Liver (tissue), 9 donors: Measurements from ENCODE around the gene POLH. TPM values are rescaled to one million over a fixed set of nuclear protein-coding genes. Genes with fewer than 3 reads are reported as not detected.

ENCODE experiments used
- DNase-seq: peaks from one replicate; pipeline ENCODE4 v3.0.0-alpha.2; 2017; ENCODE audit warnings: low spot score
- H3K27ac ChIP-seq, 2 donors: one replicate each; pipeline ENCODE4 v1.7.0; 2013; ENCODE audit warnings: inconsistent platforms in 2 of 2, low read length in 2 of 2, control low read depth in 1 of 2, low read depth in 1 of 2, mild to moderate bottlenecking in 1 of 2
- H3K27me3 ChIP-seq, 4 donors: one replicate each; pipeline versions ENCODE4 v1.6.1 to v1.7.0; 2013; ENCODE audit warnings: low read length in 3 of 4, inconsistent platforms in 1 of 4, mild to moderate bottlenecking in 1 of 4, moderate library complexity in 1 of 4; ENCODE audit not compliant: control insufficient read depth in 4 of 4, insufficient read depth in 4 of 4
- H3K36me3 ChIP-seq, 4 donors: one replicate each; pipeline versions ENCODE4 v1.6.1 to v1.7.0; 2013; ENCODE audit warnings: low read length in 3 of 4, mild to moderate bottlenecking in 3 of 4, low read depth in 1 of 4, moderate library complexity in 1 of 4; ENCODE audit not compliant: control insufficient read depth in 4 of 4, insufficient read depth in 3 of 4
- H3K4me1 ChIP-seq, 4 donors: one replicate each; pipeline versions ENCODE4 v1.6.1 to v1.7.0; 2013; ENCODE audit warnings: low read length in 3 of 4, mild to moderate bottlenecking in 3 of 4, moderate library complexity in 1 of 4; ENCODE audit not compliant: control insufficient read depth in 4 of 4, insufficient read depth in 4 of 4
- H3K4me3 ChIP-seq, 3 donors: one replicate each; pipeline versions ENCODE4 v1.6.1 to v1.7.0; 2013; ENCODE audit warnings: low read length in 3 of 3, control low read depth in 1 of 3, low read depth in 1 of 3, mild to moderate bottlenecking in 1 of 3
- H3K9ac ChIP-seq, 2 donors: one replicate each; pipeline ENCODE4 v1.7.0; 2013; ENCODE audit warnings: low read length in 2 of 2, mild to moderate bottlenecking in 2 of 2, moderate library complexity in 2 of 2, control low read depth in 1 of 2, low read depth in 1 of 2
- H3K9me3 ChIP-seq, 4 donors: one replicate each; pipeline versions ENCODE4 v1.6.1 to v1.7.0; 2013; ENCODE audit warnings: low read length in 3 of 4; ENCODE audit not compliant: control insufficient read depth in 4 of 4
- CTCF ChIP-seq: fragments of 150-350 bp; IDR thresholded peaks from 2 replicates; pipeline ENCODE4 v1.5.1; 2017; ENCODE audit warnings: improper control_type of control experiment, low read depth, low read length; ENCODE audit not compliant: missing input control
- EGR1 ChIP-seq, 2 donors: IDR thresholded peaks; 2 replicates each; pipeline ENCODE4 v1.6.1; 2016 to 2018; ENCODE audit warnings: antibody characterized with exemption in 2 of 2, low read depth in 2 of 2
- FOXA1 ChIP-seq: IDR thresholded peaks from 2 replicates; pipeline ENCODE4 v1.6.1; 2016; ENCODE audit warnings: antibody characterized with exemption
- FOXA2 ChIP-seq: IDR thresholded peaks from 2 replicates; pipeline ENCODE4 v1.6.1; 2016; ENCODE audit warnings: antibody characterized with exemption
- GABPA ChIP-seq, 2 donors: IDR thresholded peaks in 1 of 2; conservative IDR thresholded peaks in 1 of 2; 2 replicates each; pipeline ENCODE4 v1.6.1; 2016; ENCODE audit warnings: antibody characterized with exemption in 2 of 2, mild to moderate bottlenecking in 1 of 2, moderate library complexity in 1 of 2
- HNF4A ChIP-seq, 2 donors: conservative IDR thresholded peaks; 2 replicates each; pipeline ENCODE4 v1.6.1; 2016; ENCODE audit warnings: antibody characterized with exemption in 2 of 2, mild to moderate bottlenecking in 2 of 2
- HNF4G ChIP-seq: IDR thresholded peaks from 2 replicates; pipeline ENCODE4 v1.6.1; 2016; ENCODE audit warnings: antibody characterized with exemption
- JUND ChIP-seq, 2 donors: IDR thresholded peaks; 2 replicates each; pipeline ENCODE4 v1.6.1; 2016; ENCODE audit warnings: antibody characterized with exemption in 2 of 2
- NR2F2 ChIP-seq: IDR thresholded peaks from 2 replicates; pipeline ENCODE4 v1.6.1; 2016; ENCODE audit warnings: antibody characterized with exemption
- RAD21 ChIP-seq, 2 donors: IDR thresholded peaks; 2 replicates each; pipeline ENCODE4 v1.6.1; 2016; ENCODE audit warnings: antibody characterized with exemption in 2 of 2, mild to moderate bottlenecking in 2 of 2
- REST ChIP-seq: IDR thresholded peaks from 2 replicates; pipeline ENCODE4 v1.6.1; 2016; ENCODE audit warnings: antibody characterized with exemption, mild to moderate bottlenecking
- RXRA ChIP-seq, 2 donors: IDR thresholded peaks; 2 replicates each; pipeline ENCODE4 v1.6.1; 2017 to 2018; ENCODE audit warnings: antibody characterized with exemption in 2 of 2, mild to moderate bottlenecking in 1 of 2
- SP1 ChIP-seq: IDR thresholded peaks from 2 replicates; pipeline ENCODE4 v1.6.1; 2018; ENCODE audit warnings: antibody characterized with exemption, mild to moderate bottlenecking
- TAF1 ChIP-seq: conservative IDR thresholded peaks from 2 replicates; pipeline ENCODE4 v1.6.1; 2016; ENCODE audit warnings: antibody characterized with exemption, mild to moderate bottlenecking
- YY1 ChIP-seq: IDR thresholded peaks from 2 replicates; pipeline ENCODE4 v1.6.1; 2016; ENCODE audit warnings: antibody characterized with exemption, mild to moderate bottlenecking
- ZBTB33 ChIP-seq: IDR thresholded peaks from 2 replicates; pipeline ENCODE4 v1.6.1; 2016; ENCODE audit warnings: antibody characterized with exemption
- WGBS: extraction: QIAGEN DNeasy Blood & Tissue Kit; methylation state at CpG from one replicate; pipeline ENCODE4 v1.1.7; 2013; 5-methylcytosine and 5-hydroxymethylcytosine counted together
- polyA plus RNA-seq, 2 donors: library from polyadenylated mRNA; stranded (reverse) in 1 of 2; unstranded in 1 of 2; fragments of 200-250 nt in 1 of 2; fragments of >200 nt in 1 of 2; fragmentation: Nextera tagmentation in 1 of 2; extraction: Ambion mirVana in 1 of 2; gene quantifications; one replicate each; pipeline versions ENCODE4 v1.2.1 to v1.2.3, GENCODE V29; 2013 to 2015
- total RNA-seq, 2 donors: library from RNA; depleted of rRNA; stranded (reverse); fragments of >200 nt; gene quantifications; one replicate each; pipeline ENCODE4 v1.2.3, GENCODE V29; 2014
- donor health status: healthy.
- donor health status: healthy.
- donor health status: healthy.
- donor health status: healthy.
- donor health status: healthy.

The POLH gene
- total and polyA plus RNA-seq, 4 donors: 1.9 to 7.5 (median 4.7) TPM

- no peak for DNase-seq
- Histone ChIP-seq H3K4me1 (no peaks in the 10 kb centered on the region), H3K36me3 (peaks cover 6 to 20% (median 15%) of the 10 kb centered on the region in 4 donors), H3K4me3 (no peak overlapping the region), H3K9me3 (no peaks in the 10 kb centered on the region), H3K27me3 (no peaks in the 10 kb centered on the region), H3K27ac (no peak overlapping the region), H3K9ac (no peak overlapping the region)
- no peak for TF ChIP-seq GABPA (IDR thresholded peaks at IDR 0.05 in 1 of 2, conservative IDR thresholded peaks at IDR 0.05 in 1 of 2)
- TF ChIP-seq EGR1 (IDR thresholded peaks at IDR 0.05; ENCODE audit: low read depth in 2 of 2): no peak
- no peak for TF ChIP-seq REST
- no peak for TF ChIP-seq TAF1
- no peak for TF ChIP-seq YY1
- no peak for TF ChIP-seq RAD21 (IDR thresholded peaks at IDR 0.05)
- no peak for TF ChIP-seq FOXA2
- TF ChIP-seq FOXA1: no peak
- TF ChIP-seq SP1: no peak
- 69% methylated on average over 1 of the region's 1 CpG for WGBS
These were observed 32.8 kb downstream of the POLH start for GRCh38 chr6:43608807-43609206.

GRCh38 chr6:43609402-43609801, 33.4 kb downstream of the POLH start:
- no peaks in the 10 kb centered on the region for H3K4me1 ChIP-seq
- no peak overlapping the region for H3K27ac ChIP-seq
- H3K27me3 ChIP-seq: no peaks in the 10 kb centered on the region
- no peak overlapping the region for H3K4me3 ChIP-seq
- H3K36me3 ChIP-seq: peaks cover 8 to 21% (median 15%) of the 10 kb centered on the region in 4 donors
- no peaks in the 10 kb centered on the region for H3K9me3 ChIP-seq
- 98% methylated on average over 1 of the region's 1 CpG for WGBS
- no peak for DNase-seq
- TF ChIP-seq ZBTB33 (no peak), JUND (IDR thresholded peaks at IDR 0.05) (no peak)
- no peak overlapping the region for H3K9ac ChIP-seq

GRCh38 chr6:43610431-43610830, 34.4 kb downstream of the POLH start:
- DNase-seq: no peak
- WGBS: 96% methylated on average over 5 of the region's 5 CpGs
- H3K27ac ChIP-seq: no peak overlapping the region
- H3K36me3 ChIP-seq: peaks cover under 1 to 20% (median 12%) of the 10 kb centered on the region in 4 donors
- no peak overlapping the region for H3K9ac ChIP-seq
- H3K4me1 ChIP-seq: no peaks in the 10 kb centered on the region
- no peaks in the 10 kb centered on the region for H3K27me3 ChIP-seq
- H3K9me3 ChIP-seq: no peaks in the 10 kb centered on the region
- H3K4me3 ChIP-seq: no peak overlapping the region
- TF ChIP-seq FOXA1 (no peak), ZBTB33 (no peak), RAD21 (IDR thresholded peaks at IDR 0.05) (no peak), CTCF (no peak), RXRA (IDR thresholded peaks at IDR 0.05) (no peak), HNF4G (no peak), YY1 (no peak), SP1 (no peak), GABPA (IDR thresholded peaks at IDR 0.05 in 1 of 2, conservative IDR thresholded peaks at IDR 0.05 in 1 of 2) (no peak), HNF4A (conservative IDR thresholded peaks at IDR 0.05) (no peak), NR2F2 (no peak)
